ENCODE data around the gene RAB17. TPM values are rescaled to one million over a fixed set of nuclear protein-coding genes. Genes with fewer than 3 reads are reported as not detected.

The RAB17 gene
- total and polyA plus RNA-seq, 2 donors from 2014 or later: 59.1 to 151 TPM

Other genes with a start within 250 kb of the RAB17 start
- 59.5 TPM for gene COL6A3, start 176.6 kb downstream of the RAB17 start, total RNA-seq
- gene COL6A3, start 176.6 kb downstream of the RAB17 start, polyA plus RNA-seq (ENCODE audit: insufficient read depth, low read depth, low replicate concordance): 3.8 TPM
- 9.6 TPM for gene MLPH, start 103.5 kb downstream of the RAB17 start, total RNA-seq
- gene MLPH, start 103.5 kb downstream of the RAB17 start, polyA plus RNA-seq (ENCODE audit: insufficient read depth, low read depth, low replicate concordance): 4.6 TPM
- gene PRLH, start 24.2 kb downstream of the RAB17 start, total RNA-seq: not detected
- not detected for gene PRLH, start 24.2 kb downstream of the RAB17 start, polyA plus RNA-seq (ENCODE audit: insufficient read depth, low read depth, low replicate concordance)
- gene LRRFIP1, start 36.9 kb upstream of the RAB17 start, total RNA-seq: 204 TPM
- 39.1 TPM for gene LRRFIP1, start 36.9 kb upstream of the RAB17 start, polyA plus RNA-seq (ENCODE audit: insufficient read depth, low read depth, low replicate concordance)
- 0.72 TPM for gene RBM44, start 208.0 kb upstream of the RAB17 start, total RNA-seq
- not detected for gene RBM44, start 208.0 kb upstream of the RAB17 start, polyA plus RNA-seq (ENCODE audit: insufficient read depth, low read depth, low replicate concordance)

Measured in kidney (tissue), 2 donors.